Fibroblast of villous mesenchyme (primary cell): ENCODE results near the gene ICOSLG. TPM values are rescaled to one million over a fixed set of nuclear protein-coding genes. Genes with fewer than 3 reads are reported as not detected.
"Not testable (repeated sequence)": the region's sequence is repeated elsewhere in the genome, so short reads cannot be mapped to it uniquely, and the experiment has no call there.

Experiments
- DNase-seq: peaks from one replicate; pipeline ENCODE4 v3.0.0-alpha.2; 2010; ENCODE audit warnings: low read depth
- H3K4me3 ChIP-seq: 2 replicates; pipeline ENCODE4 v1.5.1; 2011; ENCODE audit warnings: low read depth, mild to moderate bottlenecking, low read length
- total RNA-seq: library from RNA; depleted of rRNA; stranded (reverse); fragments of >200 nt; gene quantifications from 2 replicates; pipeline ENCODE4 v1.2.3, GENCODE V29; 2012
- TF ChIP-seq, protein P1 (sequence below): IDR thresholded peaks from 2 replicates; pipeline ENCODE4 v1.5.1; 2012; ENCODE audit warnings: low read depth, mild to moderate bottlenecking, low read length; ENCODE audit not compliant: insufficient read depth

ICOSLG gene
- total RNA-seq, 1 donor = 0.43 TPM

GRCh38 chr21:44218461-44218860 is 22.3 kb downstream of the ICOSLG start:
- DNase-seq, H3K4me3 ChIP-seq: not testable (repeated sequence)

DNA sequence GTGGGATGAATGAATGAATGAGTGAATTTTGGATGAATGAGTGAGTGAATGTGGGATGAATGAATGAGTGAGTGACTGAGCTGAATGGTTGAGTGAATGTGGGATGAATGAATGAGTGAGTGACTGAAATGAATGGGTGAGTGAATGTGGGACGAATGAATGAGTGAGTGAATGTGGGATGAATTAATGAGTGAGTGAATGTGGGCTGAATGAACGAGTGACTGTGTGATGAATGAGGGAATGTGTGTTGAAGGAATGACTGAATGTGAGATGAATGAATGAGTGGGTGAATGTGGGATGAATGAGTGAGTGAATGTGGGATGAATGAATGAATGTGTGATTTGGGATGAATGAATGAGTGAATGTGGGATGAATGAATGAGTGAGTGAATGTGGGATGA is 28.8 kb downstream of the ICOSLG start:
- H3K4me3 ChIP-seq, DNase-seq: not testable (repeated sequence)

DNA sequence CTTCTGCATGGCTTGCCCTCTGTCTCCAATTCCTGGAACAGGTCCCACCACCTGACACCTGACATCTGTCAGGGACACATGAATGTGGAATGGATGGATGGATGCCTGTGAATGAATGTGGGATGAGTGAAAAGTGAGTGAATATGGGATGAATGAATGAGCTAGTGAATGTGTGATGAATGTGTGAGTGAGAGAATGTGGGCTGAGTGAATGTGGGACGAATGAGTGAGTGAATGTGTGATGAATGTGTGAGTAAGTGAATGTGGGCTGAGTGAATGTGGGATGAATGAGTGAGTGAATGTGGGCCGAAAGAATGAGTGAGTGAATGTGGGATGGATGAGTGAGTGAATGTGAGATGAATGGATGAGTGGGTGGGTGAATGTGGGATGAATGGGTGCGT is 29.2 kb downstream of the ICOSLG start:
- DNase-seq, H3K4me3 ChIP-seq: not testable (repeated sequence)

DNA sequence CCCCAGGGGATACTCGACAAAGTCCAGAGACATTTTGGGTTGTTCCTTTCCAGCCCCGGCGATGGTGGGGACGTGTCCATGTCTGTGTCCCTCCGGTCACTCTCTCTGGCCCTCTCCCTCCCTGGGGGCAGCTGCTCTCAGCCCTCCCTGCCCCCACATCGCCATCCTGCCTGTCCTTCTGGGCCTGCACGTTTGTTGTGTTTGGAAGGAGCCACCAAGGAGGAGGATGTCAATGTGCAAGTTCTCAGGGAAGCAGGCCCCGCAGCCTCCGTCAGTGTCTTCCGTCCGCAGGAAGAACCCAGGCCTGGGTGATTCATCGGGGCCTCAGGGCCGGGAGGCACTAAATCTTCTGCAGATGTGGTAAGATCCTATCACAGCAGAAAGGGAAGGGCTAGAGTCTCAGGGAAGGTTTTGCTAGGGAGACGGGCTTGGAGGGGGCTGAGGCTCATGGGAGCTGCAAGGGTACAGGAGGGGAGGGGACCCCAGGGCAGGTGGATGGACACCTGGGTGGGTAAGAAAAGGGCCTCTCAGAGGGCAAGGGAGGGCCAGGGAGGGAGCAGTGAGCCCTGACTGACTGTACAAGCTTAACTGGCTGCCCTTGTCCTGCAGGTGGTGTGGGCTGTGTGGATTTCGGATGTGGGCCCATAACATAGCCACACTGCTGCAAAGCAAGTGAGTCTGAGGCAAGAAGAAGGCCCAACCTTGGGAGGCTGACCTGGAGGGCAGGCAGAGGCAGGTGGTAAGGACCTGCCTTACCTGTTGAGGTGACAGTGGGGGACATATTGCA is 32.7 kb downstream of the ICOSLG start:
- peak; percentile 37 for DNase-seq
- not testable (repeated sequence) for H3K4me3 ChIP-seq

- DNase-seq, H3K4me3 ChIP-seq: not testable (repeated sequence)
Observed at GRCh38 chr21:44206698-44207676, 33.8 kb downstream of the ICOSLG start.

GRCh38 chr21:44206187-44206586 is 34.6 kb downstream of the ICOSLG start:
- H3K4me3 ChIP-seq, DNase-seq: not testable (repeated sequence)

- not testable (repeated sequence) for DNase-seq, H3K4me3 ChIP-seq
Observed at GRCh38 chr21:44202590-44203299, 38.0 kb downstream of the ICOSLG start.

GRCh38 chr21:44199997-44200396 is 40.7 kb downstream of the ICOSLG start:
- DNase-seq, H3K4me3 ChIP-seq: not testable (repeated sequence)

DNA sequence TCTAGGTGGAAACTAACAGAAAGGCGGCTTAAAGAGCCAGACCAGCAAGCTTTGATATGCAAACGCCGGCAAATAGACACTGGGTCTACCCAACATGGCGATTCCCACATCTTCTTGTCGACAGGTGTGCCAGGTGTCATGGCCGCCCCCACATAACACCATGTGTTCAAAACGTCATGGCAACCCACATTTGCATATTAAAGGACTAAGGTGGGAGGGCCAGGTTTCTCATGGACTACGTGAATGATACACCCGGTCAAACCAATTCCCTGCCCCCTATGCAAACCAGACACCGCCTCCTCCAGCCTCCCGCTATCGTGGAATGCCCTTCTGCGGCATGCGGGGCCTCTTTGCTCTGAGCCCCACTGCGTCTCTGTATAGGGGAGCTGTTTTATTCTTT is 41.3 kb downstream of the ICOSLG start:
- TF ChIP-seq, protein P1, sequence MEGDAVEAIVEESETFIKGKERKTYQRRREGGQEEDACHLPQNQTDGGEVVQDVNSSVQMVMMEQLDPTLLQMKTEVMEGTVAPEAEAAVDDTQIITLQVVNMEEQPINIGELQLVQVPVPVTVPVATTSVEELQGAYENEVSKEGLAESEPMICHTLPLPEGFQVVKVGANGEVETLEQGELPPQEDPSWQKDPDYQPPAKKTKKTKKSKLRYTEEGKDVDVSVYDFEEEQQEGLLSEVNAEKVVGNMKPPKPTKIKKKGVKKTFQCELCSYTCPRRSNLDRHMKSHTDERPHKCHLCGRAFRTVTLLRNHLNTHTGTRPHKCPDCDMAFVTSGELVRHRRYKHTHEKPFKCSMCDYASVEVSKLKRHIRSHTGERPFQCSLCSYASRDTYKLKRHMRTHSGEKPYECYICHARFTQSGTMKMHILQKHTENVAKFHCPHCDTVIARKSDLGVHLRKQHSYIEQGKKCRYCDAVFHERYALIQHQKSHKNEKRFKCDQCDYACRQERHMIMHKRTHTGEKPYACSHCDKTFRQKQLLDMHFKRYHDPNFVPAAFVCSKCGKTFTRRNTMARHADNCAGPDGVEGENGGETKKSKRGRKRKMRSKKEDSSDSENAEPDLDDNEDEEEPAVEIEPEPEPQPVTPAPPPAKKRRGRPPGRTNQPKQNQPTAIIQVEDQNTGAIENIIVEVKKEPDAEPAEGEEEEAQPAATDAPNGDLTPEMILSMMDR = no peak
- H3K4me3 ChIP-seq = no peak overlapping the region
- no peak for DNase-seq

- DNase-seq, H3K4me3 ChIP-seq: not testable (repeated sequence)
Observed at GRCh38 chr21:44197156-44197516, 43.6 kb downstream of the ICOSLG start.

GRCh38 chr21:44196212-44197155 is 44.3 kb downstream of the ICOSLG start:
- H3K4me3 ChIP-seq = not testable (repeated sequence)
- DNase-seq = peak; percentile 65

GRCh38 chr21:44194888-44195287 is 45.9 kb downstream of the ICOSLG start:
- not testable (repeated sequence) for DNase-seq, H3K4me3 ChIP-seq

DNA sequence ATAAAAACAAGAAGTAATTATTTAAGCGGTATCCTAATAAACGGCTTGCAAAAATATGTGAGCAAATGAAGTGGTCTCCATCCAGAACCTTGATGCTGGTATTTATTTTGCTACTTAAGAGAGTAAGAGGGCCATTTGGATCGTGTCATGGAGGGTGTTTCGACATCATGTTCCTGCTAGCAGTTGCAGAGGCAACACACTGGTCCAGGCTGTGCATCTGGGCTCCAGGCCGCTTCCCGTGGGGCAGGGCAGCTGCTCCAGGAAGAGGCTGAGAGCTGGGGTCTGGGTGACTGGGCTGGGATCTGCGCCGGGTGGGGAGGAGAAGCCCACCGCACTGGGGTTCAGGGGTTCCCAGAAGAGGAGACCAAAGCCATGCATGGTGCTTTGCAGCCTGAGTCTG is 46.3 kb downstream of the ICOSLG start:
- not testable (repeated sequence) for DNase-seq, H3K4me3 ChIP-seq

DNA sequence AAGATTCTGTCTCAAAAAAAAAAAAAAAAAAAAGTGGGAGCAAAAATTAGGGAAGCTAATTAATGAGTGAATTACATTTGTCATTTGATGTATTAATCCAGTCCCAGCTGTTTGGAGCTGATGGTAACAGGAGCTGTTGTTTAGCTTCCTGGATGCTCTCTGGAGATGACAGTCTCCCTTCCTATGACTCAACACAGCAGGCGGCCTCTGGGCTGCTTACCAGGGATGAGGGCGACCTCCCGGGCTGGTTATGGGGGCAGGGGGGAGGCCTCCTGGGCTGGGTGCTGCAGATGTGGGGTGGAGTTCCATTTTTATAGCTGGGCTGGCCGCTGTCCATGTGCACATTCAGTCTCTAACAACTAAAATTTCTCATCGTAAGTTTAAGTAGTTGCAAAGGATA is 47.6 kb downstream of the ICOSLG start:
- not testable (repeated sequence) for H3K4me3 ChIP-seq, DNase-seq

GRCh38 chr21:44190349-44191271 is 50.1 kb downstream of the ICOSLG start:
- H3K4me3 ChIP-seq = not testable (repeated sequence)
- peak; percentile 19 for DNase-seq

DNA sequence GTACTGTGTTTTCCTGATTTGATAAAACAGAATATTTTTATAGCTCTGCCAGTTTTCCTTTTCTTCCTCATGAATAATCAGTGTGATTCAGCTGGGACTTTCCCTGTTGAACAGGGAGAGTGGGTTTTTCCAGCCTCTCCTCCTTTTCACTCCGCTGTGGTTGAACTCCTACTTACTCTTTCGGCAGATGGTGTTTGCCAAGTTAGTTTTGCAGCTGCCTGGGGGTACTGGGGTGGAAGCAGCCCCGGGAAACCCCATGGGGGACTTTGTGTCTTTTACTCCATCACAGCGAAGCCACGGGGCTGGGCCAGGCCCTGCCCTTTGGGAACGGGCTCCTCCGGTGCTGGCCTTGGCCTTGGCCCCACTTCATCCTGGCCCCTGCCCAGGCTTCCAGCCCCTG is 55.9 kb downstream of the ICOSLG start:
- H3K4me3 ChIP-seq, DNase-seq: not testable (repeated sequence)
